HG02610 (cell line): ENCODE measurements around the gene LCA5L.
"Not testable (repeated sequence)": the region's sequence is repeated elsewhere in the genome, so short reads cannot be mapped to it uniquely, and the experiment has no call there.

ENCODE experiments used
- ATAC-seq: cut with Tn5 transposase; IDR thresholded peaks from one replicate; pipeline ENCODE4 v1.9.1; 2021; ENCODE audit warnings: mild to moderate bottlenecking, moderate library complexity; ENCODE audit not compliant: unreplicated experiment

The LCA5L gene

DNA sequence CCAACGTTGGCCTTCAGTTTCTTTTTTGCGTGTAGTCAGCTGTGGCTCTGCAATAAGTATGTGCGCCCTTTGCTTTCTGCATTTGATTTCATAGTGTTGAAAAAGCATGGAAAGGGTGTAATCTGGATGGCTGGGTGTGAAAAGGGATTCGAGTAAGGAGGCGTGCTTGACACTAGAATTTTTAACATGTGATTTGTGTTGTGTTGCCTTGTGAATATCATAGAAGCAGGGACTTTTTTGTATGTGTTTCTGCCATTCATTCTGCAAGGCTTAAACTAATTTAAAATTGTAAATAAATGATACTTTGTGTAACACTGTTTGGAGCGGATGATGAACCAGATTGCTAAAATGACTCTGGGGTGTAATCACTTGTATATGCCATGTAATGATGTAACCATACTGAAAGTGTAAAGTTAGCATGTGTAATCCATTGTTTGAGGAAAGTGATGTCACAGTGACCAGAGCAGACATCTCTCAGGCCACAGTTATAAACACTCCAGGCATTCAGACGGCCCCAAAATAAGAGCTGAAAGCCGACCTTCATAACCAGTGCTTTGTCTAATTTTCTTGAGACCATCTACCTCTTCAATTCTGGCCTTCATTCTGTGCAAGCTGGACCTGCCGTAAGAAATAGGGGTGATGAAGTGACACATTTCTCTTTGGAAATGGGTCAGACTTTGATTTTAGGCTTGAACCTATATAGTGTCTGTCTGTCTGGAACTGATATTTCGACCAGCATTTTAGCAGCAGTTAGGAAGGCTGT, 6.8 kb upstream of the LCA5L start:
- no peak for ATAC-seq

GRCh38 chr21:39451332-39452206, 6.0 kb upstream of the LCA5L start, which contains the start of gene SH3BGR:
Gene SH3BGR (plus strand): TSS chr21:39451970. CDS start chr21:39452097, 127 bp downstream.
- ATAC-seq: no peak

DNA sequence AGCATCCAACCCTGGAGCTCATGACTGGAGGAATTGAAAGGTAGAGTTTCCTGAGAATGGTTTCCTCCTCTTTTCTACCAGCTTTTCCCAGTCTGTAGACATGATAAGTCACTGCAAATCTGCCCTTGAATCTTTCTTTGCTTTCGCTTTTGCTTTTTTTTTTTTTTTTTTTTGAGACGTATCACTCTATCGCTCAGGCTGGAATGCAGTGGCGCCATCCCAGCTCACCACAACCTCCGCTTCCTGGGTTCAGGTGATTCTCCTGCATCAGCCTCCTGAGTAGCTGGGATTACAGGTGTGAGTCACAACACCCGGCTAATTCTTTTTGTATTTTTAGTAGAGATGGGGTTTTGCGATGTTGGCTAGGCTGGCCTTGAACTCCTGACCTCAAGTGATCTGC, 1.7 kb upstream of the LCA5L start:
- no peak for ATAC-seq

DNA sequence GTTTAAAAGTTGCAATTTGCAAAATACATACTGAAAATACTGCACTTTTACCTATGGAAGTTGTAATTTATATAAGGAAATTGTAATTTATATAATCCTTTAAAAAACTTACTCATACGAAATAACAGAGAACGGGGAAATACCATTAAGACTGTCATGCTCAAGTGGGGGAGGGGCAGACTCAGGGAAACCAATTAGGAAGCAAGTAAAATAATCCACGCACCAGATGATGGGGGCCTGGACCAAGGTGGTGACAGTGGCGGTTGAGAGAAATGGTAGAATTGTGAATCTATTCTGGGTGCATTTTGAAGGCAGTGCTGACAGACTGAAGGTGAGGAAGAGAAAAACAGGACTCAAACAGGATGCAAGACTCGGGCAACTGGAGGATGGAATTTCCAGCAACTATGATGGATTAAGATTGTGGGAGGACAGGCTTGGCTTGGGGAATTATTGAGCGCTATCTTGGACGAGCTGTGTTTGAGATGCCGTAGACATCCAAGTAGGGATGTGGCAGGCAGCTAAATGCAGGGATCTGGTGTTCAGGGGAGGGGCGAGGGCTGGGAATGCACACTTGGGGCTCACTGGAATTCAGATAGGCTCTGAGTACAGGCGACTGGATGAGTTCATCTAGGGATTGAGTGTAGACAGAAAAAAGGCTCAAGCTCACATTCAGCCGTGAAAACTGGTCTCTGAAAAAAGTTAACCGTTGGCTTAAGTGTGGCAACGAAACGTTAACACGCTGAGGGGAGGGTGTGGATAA, 977 bp downstream of the LCA5L start:
- no peak for ATAC-seq

DNA sequence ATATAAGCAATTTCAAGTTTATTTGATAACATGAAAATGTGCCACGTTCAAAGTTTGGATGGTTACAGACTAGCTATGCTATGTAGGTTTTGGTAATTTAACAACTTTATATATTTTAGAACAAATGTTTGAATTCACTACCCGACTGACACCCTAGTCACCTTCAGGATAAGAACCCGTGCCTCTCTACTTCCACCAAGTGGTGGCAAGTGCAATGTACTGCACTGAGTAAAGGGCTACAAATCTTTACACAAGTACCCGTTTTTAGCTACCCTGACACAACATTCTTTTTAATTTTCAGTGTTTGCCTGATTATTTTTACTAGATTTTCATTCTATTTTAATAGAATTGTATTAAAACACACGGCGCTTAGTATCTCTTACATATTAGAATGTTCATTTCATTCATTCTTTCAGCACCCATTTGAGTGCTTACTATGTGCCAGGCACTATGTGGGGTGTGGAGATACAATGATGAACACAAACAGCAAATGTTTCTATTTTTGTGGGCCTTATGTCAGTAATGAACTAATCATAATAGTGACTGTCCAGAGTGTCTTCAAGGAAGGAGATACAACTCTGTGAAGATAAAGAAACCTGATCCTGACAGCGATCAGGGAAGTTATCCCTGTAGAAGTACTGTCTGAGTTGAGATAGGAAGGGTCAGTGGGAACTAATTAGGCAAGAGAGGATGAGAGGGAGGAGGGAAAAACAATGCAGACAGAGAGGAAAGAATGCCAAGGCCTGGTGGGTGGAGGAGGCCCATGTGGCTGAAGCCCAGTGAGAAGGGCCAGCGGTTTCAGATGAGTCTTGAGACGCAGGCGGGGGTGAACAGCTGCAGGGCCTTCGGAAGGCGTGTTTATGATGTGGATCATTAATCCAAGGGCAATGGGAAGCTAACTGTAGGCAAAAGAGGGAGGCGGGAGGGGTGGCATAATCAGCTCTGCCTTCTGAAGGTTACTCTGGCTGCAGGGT, 3.8 kb downstream of the LCA5L start:
- peak; percentile 32 for ATAC-seq

- no peak for ATAC-seq
These were observed 6.3 kb downstream of the LCA5L start for GRCh38 chr21:39439232-39439631.

GRCh38 chr21:39434950-39435349, 10.6 kb downstream of the LCA5L start:
- no peak for ATAC-seq

- ATAC-seq: no peak
These were observed 14.6 kb downstream of the LCA5L start for GRCh38 chr21:39430954-39431353.

DNA sequence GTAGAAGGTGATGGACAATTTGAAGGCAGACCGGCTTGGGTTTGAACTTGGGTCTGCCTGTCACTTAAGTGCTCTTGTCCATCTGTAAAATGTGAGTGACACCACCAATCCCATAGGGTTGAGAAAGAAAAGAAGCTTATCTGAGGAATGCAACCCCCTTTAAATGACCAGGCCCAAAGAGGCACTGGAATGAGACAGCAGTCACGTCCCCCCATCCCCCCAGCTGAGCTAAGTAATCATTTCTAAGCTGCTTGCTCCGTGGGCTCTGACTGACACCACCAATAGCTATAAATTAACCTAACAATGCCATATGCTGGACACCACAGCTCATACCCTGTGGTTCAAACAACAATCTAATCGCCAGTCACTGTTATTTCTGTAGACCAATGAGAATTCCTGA, 15.1 kb downstream of the LCA5L start:
- no peak for ATAC-seq

- ATAC-seq: no peak
These were observed 15.6 kb downstream of the LCA5L start for GRCh38 chr21:39430016-39430415.

- no peak for ATAC-seq
These were observed 16.1 kb downstream of the LCA5L start for GRCh38 chr21:39429445-39429844.

DNA sequence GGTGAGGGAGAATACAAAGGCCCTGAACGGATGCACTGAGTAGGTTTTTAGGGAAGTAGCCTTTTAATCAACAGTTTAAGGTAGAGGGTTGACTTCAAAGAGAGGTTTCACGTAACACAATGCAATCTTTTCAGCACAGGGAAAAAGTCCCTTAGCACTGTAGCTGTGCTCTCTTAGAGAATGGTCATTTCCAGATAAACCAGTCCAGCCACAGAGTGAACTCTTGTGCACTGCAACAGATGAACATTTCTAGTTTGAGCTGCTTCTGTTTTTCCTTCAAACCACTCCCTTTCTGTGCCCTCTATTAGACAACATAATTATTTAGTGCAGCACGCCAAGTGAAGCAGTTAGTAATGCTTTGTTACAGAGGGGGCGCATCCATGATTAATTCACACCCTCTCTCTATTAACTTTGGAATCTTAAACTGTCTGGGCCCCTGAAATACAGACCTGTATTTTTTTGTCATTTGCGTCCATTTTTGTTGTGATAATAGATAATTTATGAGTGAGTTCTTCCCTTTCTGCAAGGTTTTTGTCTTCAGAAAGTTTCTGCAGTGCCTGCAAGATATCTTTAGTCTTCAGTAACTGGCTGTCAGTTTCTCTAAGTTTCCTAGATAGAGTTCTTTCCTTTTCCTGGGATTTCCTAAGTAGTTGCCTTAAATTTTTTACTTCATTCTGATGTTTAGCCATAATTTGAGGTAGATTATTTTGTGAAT, 22.9 kb downstream of the LCA5L start:
- no peak for ATAC-seq

DNA sequence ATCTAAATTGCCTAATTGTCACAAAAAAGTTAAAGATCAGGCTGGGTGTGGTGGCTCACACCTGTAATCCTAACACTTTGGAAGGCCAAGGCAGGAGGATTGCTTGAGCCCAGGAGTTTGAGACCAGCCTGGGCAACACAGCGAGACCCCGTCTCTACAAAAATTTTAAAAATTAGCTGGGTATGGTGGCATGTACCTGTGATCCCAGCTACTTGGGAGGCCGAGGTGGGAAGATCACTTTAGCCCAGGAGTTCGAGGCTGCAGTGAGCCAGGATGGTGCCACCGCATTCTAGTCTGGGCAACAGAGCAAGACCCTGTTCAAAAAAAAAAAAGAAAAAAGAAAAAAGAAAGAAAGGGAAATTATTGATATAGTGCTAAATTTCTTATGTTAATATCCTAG, 26.4 kb downstream of the LCA5L start:
- ATAC-seq: not testable (repeated sequence)

DNA sequence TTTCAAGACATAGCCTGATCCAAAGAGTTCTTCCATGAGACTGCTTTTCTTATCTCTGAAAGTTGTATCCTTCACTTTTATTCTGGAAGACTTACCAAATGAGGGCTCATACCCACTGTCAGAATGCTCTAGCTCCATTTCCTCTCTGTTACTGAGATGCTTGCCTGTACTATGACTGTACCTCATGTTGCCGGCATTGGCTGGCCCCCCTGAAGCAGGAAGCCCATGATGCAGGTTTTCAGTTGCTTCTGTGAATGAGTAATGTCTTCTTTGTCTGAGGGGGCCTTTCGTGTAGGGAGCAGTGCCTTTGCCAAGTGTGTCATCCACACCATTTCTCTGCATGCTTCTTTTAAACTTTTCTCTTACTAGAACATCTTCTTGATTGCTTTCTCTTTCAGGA, 39.5 kb downstream of the LCA5L start:
- no peak for ATAC-seq

GRCh38 chr21:39400173-39400572, 45.4 kb downstream of the LCA5L start:
- ATAC-seq: no peak

DNA sequence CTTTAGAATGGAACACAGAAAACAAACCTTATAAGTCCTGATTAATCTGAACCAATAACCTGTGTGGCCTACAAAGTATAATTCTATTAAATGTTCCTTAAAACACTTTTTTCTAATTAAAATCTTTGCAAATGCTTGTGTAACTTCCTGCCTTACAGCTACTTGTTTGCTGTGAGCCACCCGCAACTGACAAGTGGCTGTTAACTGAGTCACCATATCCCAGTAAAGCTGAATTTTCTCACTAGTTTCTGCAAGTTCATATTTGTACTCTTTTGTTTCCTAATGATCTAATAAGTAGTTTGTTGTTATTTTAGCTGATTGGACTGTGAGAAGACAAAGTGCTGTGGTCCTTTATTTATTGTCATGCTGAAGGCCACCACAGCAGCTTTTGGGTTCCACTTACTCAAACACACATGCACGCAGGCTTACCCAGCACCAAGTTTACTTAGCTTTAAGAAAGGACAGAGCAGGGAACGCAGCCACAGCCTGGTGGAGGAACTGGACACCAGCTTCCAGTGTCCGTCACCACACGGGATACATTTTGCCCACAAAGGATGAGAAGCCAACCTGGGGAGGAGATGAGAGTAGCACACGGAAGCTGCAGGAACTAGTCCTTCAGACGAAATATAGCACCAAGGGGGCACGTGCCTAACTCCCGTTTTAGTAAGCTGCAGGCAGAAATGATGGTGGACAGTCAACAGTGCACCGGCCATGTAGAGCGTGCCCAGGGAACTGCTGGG, 47.8 kb downstream of the LCA5L start:
- no peak for ATAC-seq

DNA sequence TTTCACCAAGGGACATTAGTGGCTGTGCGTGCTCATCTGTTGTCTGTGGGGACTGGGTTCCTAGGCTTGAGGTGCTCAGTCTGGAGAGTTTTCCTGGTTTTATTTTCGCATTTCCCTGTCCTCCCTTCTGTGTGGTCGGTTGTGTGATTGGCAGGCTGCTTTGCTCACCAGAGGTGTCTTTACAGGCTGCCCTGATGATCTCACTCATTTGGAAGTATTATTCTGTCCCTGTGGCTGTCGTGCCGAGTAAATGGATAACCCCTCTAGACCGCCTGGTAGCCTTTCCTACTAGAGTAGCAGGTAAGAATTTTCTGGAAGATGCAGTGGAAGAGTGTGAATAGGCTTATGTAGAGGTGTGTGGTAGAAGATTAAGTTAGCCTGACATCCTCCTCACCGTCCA, 52.6 kb downstream of the LCA5L start:
- no peak for ATAC-seq

DNA sequence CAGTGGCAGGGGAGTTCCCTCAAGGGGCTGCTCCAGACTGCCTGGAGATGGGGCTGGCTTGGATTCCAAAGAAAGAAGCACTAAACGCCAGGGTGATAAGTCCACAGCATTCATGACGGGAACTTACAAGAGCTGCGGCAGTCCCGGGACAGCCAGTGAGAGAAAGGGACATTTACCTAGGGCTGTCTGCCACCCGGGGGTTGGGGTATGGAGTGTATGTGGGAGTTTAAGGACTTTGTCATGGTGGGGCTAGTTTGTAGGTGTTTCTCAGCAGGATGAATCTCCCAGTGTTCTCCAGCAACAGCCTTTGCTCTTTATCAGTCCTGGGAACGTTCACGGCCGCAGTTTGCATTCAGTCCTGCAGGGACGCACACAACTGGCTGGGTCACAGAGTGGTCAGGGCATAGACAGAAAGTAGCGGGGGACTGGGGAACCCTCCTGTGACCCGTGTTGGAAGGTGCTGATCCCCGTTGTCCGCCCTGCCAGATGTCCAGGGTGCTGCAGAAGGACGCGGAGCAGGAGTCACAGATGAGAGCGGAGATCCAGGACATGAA, 55.3 kb downstream of the LCA5L start:
- ATAC-seq: no peak

DNA sequence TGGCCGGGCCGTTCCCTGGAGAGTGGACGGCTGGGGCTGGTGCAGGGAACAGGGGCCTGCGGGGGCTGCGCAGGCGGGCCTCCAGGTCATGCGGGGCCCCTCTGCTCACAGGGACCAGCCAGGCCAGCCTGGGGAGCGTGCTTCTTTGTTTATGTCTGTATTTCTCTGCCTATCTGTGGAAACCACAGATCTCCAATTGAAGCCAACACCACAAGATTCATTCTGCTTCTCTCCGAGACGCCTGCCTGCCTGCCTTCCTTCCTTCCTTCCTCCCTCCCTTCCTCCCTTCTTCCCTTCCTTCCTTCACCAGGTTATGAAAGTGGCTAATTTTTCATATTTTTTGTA, 56.8 kb downstream of the LCA5L start:
- no peak for ATAC-seq
